C4-2B (cell line): Measurements from ENCODE around the gene FAM83D.

Source experiments
- H3K27ac ChIP-seq: fragments of 450-650 bp; 2 replicates; pipeline ENCODE4 v1.5.1; 2017
- ZFX ChIP-seq: fragments of 450-650 bp; IDR thresholded peaks from 2 replicates; pipeline ENCODE4 v1.6.1; 2017
- TF ChIP-seq, protein P1 (sequence below): fragments of 450-650 bp; conservative IDR thresholded peaks from 2 replicates; pipeline ENCODE4 v1.5.1; 2017; ENCODE audit warnings: mild to moderate bottlenecking

The FAM83D gene

DNA sequence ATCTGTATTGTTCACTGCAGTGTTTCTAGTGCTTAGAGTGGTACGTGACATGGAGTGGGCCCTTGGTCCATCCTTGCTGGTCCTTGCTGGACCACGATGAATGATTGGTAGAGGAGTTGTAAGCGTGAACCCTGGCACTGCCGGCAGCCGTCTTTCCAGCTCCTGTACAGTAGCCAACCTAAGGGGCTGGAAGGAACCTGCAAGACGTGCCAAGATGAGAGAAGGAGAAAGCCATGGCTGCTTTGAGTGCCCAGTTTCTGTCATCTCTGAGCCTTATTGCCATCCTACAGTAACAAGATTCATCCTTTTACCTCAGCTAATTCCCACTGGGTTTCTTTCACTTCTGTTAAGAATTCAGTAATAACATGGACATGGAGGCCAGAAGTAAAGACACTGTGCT is 41.9 kb downstream of the FAM83D start:
- H3K27ac ChIP-seq, result no peak overlapping the region
- TF ChIP-seq, protein P1, sequence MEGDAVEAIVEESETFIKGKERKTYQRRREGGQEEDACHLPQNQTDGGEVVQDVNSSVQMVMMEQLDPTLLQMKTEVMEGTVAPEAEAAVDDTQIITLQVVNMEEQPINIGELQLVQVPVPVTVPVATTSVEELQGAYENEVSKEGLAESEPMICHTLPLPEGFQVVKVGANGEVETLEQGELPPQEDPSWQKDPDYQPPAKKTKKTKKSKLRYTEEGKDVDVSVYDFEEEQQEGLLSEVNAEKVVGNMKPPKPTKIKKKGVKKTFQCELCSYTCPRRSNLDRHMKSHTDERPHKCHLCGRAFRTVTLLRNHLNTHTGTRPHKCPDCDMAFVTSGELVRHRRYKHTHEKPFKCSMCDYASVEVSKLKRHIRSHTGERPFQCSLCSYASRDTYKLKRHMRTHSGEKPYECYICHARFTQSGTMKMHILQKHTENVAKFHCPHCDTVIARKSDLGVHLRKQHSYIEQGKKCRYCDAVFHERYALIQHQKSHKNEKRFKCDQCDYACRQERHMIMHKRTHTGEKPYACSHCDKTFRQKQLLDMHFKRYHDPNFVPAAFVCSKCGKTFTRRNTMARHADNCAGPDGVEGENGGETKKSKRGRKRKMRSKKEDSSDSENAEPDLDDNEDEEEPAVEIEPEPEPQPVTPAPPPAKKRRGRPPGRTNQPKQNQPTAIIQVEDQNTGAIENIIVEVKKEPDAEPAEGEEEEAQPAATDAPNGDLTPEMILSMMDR, result no peak
- no peak for TF ChIP-seq ZFX

DNA sequence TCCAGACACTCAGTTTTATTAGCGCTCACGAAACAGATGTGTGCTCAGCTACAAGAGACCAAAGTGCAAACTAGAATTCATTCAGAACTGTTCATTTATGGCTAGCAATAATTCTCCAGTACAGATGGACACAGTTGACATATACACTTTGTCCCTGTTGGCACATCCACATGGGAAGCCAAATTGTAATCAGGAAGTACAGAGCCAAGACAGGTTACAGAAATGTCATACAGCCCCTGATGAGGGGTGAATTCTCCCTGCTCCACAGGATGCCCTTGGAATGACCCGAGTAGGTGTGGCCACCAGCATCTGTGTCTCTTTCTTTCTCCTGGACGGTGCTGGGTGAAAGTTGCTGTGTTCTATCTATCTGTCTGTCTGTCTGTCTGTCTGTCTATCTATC is 43.5 kb downstream of the FAM83D start:
- H3K27ac ChIP-seq, result no peak overlapping the region
- TF ChIP-seq, protein P1, result no peak
- no peak for TF ChIP-seq ZFX

DNA sequence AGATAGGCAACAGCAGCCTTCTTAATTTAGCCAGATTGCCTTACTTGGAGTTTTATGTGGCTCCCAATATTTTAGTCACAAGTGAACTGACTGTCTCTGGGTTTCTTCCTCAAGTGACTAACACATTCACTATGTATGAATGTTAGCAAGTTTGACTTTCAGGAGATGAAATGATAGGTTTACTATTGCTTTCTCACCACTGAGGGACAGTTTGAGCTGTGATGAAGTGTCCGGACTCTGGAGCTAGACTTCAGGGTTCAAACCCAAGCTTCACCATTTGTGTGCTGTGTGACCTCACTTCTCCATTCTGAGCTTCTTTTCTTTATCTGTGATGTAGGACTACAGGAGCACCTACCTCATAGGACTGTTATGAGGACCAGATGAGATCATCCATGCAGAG is 44.1 kb downstream of the FAM83D start:
- H3K27ac ChIP-seq, result no peak overlapping the region
- TF ChIP-seq ZFX, result no peak
- TF ChIP-seq, protein P1, result no peak

DNA sequence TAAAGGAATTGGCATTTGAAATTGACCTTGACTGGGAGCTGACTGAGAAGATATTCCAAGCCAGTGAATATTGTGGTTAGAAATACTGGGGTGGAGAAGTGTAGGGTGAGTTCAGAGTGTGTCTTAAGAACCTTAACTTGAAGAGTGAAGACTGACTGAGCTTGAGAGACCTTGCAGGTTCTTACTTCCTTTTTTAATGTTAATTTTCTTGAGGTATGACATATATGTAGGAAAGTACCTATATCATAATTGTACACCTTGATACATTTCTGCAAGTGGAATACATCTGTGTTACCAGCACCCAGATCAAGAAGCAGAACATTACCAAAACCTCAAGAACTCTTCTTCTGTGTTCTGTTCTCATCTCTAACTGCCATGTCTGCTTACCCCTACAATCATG is 46.9 kb downstream of the FAM83D start:
- TF ChIP-seq ZFX, result no peak
- TF ChIP-seq, protein P1, result no peak
- H3K27ac ChIP-seq, result no peak overlapping the region

DNA sequence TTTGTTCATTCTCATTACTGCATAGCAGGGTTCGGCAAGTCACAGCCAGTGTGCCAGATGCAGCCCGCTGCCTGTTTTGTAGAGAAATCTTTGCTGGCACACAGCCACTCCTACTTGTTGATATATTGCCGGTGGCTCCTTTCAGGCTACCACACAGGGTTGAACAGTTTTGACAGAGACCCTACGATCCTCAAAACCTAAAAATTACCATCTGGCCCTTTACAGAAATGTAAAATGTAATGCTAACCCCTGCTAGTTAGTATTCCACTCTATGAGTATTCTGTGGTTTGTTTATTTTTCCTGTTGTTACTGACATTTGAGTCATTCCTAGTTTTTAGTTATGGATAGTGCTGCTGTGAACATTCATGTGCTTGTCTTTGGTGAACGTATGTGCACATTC is 47.4 kb downstream of the FAM83D start:
- H3K27ac ChIP-seq, result no peak overlapping the region
- no peak for TF ChIP-seq ZFX
- TF ChIP-seq, protein P1, result no peak

DNA sequence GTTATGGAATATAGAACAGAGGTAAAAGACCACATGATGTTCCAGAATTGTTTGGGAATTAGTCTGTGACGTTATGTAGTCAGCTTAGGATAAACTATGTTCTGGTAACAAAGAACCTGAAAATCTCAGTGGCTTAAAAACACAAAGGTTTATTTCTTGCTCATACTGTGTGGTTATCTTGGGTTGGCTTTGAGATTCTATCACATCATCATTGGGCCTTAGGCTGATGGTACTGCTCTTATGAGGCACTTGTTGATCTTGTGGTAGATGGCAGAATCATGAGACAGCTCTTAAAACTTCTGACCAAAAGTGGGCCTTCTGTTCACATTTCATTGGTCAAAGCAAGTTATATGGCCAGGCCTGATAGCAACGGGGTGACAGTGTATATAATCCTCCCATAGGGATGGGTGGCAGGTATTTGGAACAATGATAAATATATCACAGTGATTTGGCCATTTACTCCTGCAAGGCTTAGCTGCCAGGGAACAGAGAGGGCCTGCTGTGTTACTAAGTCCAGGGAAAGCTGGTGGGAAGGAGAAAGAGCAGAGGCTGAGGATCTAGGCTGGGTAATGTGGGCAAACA is 49.4 kb downstream of the FAM83D start:
- no peak for TF ChIP-seq ZFX
- TF ChIP-seq, protein P1, result no peak
- H3K27ac ChIP-seq, result no peak overlapping the region

DNA sequence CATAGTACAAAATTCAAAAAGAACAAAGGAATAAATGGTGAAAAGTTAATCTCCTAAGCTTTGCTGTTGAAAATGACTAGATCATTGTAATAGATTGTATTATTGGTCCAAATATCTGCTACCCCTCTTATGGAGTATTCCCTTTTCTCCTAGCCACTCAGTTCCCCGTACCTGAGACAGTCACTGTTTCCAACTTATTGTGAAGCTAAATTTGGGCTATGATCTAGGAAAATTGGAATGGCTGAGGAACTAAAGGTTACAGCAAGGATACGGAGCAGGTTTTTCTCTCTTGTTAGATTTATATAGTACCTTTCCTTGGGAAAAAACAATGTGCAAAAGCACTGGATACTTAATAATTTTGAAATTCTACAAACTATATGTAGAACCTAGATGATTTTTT is 53.2 kb downstream of the FAM83D start:
- TF ChIP-seq ZFX, result no peak
- TF ChIP-seq, protein P1, result no peak
- no peak overlapping the region for H3K27ac ChIP-seq
